Stimulated activated CD8-positive, alpha-beta memory T cell treated with anti-CD3 and anti-CD28 coated beads, Interleukin-15, amount 100 ng/mL, for 1 hour (primary cell): Measurements from ENCODE around the gene ARMH4.

Experiments
- DNase-seq: peaks from one replicate; pipeline ENCODE4 v3.0.0-alpha.2; 2020; ENCODE audit warnings: low read depth

The ARMH4 gene, protein sequence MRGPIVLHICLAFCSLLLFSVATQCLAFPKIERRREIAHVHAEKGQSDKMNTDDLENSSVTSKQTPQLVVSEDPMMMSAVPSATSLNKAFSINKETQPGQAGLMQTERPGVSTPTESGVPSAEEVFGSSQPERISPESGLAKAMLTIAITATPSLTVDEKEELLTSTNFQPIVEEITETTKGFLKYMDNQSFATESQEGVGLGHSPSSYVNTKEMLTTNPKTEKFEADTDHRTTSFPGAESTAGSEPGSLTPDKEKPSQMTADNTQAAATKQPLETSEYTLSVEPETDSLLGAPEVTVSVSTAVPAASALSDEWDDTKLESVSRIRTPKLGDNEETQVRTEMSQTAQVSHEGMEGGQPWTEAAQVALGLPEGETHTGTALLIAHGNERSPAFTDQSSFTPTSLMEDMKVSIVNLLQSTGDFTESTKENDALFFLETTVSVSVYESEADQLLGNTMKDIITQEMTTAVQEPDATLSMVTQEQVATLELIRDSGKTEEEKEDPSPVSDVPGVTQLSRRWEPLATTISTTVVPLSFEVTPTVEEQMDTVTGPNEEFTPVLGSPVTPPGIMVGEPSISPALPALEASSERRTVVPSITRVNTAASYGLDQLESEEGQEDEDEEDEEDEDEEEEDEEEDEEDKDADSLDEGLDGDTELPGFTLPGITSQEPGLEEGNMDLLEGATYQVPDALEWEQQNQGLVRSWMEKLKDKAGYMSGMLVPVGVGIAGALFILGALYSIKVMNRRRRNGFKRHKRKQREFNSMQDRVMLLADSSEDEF

DNA sequence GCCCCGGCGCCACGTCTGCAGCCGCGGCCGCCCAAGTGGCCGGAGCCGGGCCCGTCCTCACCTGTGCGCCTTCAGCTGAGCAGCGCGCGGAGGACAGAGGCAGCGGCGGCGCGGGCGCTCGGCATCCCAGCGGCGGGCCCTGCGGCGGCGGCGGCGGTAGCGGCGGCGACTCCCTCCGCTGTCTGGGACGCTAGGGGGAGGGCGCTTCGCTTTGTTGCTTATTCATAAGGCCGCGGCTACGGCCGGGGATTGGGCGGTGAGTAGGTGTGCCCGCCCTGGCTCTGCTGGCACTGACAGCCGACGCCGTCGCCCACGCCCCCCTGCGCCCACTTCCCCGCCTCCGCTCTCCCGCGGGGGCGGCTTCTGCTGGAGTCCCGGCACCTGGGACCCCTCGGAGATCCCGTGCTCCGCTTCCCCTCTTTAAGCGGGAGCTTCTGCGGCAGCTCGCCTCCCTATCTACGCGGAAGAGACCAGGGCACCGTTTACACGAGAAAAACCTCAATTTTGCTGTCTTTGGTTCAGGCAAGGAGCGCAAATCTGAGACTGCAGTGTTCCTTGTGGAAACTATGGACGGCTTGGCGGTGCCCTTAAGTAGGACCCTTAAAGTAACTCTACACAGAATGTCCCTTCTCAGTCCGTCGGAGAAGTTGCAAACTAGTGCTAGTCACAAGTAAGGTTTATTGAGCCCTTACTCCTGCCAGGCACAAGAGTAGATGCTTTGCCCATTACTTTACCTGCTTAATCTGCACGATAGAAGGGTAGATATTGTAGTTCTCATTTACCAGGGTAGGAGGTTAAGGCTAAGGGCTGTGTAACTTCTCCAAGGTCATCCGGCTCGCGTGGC lies at the start of gene ARMH4:
Gene ARMH4 (minus strand): TSS at position 200 of the 844 bp plus-strand sequence. CDS start 12,855 bp downstream, outside the sequence.
- peak; percentile 18 for DNase-seq

DNA sequence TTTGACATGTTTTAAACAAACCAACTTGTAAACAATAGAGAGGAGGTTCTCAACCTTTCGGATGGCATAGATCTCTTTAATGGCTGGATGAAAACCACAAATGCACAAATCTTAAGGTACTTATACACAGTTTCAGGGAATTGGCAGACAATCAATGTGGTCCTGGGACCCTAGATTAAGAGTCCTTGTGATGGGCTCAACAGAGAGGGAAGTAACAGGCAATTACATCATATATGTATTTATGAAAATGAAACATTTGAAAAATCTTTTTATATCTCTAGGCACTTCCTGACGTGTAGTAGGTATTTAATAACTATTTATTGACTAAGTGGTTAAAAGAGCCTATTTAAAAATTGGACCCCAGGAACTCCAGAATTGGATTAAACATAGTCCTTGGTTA lies 48.8 kb upstream of the ARMH4 start:
- DNase-seq: no peak

DNA sequence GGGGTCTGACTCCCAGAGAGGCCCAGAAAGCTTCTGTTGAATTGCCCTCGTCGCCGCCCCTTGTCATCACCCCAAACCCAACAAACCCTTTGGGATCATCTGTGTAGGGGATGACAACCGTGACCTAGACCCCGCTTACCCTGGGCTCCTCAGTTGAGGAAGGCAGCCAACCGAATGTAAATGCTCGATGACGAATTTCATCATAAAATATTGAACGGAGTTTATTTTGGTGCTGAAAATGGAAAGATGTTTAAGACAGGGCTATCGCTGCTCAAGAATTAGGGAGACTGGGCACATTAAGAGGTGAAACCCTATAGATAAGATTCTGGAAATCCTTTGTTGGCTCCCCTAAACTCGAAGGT lies 48.4 kb upstream of the ARMH4 start:
- no peak for DNase-seq

DNA sequence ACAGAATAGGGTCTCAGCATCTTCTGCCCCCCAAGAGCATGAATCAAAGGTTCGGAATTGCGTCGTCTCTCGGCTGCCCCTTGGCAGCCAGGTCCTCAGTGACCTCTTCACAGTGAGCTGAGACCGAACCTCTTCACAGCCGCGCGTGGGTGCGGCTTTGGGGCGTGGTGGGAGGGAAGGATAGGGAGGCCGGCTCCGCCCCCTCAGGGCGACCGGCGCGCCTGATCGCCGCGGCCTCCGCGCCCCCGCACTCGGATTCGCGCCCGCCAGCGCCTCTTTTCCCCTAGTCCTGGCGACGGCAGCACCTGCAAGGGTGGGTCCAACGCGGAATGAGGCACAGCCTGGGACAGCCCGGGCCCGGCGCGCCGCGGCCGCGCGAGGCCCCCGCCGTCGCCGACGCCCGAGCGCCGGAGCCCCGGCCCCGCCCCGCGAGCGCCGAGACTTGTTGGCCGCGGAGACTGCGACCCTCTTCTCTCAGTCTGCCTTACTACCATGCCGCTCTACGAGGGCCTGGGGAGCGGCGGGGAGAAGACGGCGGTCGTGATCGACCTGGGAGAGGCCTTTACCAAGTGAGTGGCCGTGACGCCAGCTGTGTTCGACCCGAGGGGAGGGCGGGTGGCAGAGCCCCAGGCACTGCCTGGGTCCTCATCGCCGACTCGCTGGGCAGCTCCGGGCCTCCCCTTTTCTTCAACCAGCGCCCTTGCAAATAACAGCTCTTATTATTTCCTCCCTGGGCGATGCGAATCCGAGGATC lies 47.9 kb upstream of the ARMH4 start, which contains the start of gene ACTR10:
Gene ACTR10 (plus strand): TSS at position 424 of the 754 bp plus-strand sequence. CDS start 69 bp downstream, at position 493.
- peak; percentile 77 for DNase-seq

DNA sequence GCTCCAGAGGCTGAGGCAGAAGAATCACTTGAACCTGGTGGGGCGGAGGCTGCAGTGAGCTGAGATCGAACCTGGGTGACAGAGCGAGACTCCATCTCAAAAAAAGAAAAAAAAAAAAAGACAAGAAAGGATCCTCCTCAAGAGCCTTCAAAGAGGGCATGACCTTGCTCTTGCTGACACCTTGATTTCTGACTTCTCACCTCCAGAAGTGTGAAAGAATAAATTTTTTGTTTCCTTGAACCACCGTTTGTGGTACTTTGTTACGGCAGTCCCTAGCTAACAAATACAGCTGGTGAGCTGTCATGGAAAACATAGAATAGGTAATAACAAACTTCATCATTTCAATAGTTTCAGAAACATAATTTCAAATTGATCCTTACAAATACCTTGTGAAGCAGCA lies 46.1 kb upstream of the ARMH4 start:
- no peak for DNase-seq

DNA sequence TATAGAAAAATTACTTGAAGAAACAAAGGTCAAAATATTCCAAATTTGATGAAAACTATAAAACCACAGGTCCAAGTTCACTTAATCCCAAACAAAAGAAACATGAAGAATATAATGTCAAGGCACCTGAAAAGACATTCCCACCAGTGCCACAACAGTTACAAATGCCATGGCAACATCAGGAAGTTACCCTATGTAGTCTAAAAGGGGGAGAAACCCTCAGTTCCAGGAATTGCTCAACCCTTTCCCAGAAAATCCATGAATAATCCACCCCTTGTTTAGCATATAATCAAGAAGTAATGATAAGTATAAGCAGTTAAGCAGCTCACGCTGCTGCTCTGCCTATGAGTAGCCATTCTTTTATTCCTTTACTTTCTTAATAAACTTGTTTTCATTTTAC lies 44.2 kb upstream of the ARMH4 start:
- no peak for DNase-seq

DNA sequence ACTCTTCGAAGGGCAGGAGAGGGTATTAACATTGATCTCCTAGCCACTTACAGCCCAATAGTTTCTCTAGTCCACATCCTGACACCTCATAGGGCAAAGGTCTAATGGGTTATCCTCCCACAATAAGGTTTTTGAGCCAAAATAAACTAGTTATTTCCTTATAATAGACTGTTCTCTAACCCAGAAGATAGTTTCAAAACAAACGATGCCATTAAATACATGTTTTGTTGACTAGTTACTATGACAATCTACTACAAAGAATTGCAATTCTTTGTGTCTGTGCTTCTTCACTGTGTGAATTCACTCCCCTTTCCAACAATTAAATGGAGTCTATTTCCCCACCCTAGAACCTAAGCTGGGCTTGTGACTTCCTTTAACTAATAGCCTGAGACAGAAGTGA lies 41.5 kb upstream of the ARMH4 start:
- no peak for DNase-seq

DNA sequence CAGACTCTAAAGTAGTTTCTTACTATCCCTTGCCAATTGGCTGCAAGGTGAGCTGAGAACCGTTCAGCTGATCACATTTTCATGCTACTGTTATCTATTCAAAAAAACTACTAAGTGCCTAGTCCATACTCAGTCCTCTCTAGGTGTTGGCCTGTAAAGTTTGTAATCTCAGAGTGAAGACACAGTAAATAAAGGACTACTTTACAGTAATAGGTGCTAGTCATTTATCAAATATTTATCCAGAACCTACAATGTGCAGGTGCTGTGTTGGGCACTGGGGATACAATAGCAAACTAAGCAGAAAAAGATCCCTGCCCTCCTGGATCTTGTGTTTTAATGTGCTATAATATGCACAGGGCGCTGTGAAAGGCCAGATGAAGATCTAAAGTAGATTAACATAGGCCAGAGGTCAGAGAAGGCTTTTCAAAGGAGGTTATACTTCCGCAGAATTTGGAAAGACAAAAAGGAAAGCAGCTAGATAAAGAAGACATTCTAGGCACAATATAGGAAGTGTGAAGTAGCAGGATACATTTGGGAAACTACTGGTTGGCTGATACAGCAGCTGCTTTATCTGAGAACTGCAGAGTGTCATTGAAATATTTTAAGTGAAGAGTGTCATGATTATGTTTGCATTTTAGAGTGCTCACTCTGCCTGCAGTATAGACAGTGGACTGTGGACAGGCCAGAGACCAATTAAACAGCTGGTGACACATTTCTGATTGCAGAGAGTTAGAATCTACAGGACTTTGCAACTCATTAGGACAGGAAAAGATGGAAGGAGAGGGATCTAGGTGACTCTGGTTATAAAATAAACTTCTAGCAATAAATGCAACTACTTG lies 40.0 kb upstream of the ARMH4 start:
- DNase-seq: no peak

DNA sequence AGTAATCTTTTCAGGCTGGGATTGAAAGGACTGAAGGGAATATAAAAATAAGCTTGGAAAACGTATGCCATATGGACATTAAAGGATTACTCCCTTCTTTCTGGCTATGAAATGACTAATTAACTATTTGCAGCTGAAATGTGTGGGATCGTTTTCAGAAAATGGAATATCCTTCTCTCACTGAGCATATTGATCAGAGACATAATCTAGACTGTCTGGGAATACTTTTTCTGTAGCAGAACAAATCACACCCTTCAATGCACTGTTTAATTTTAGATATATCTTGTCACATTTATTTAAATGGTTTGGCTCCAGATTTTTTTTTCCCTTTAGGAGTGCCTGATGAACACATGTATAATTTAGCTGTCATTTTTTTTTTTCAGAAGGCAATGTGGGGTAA lies 37.2 kb upstream of the ARMH4 start:
- no peak for DNase-seq

DNA sequence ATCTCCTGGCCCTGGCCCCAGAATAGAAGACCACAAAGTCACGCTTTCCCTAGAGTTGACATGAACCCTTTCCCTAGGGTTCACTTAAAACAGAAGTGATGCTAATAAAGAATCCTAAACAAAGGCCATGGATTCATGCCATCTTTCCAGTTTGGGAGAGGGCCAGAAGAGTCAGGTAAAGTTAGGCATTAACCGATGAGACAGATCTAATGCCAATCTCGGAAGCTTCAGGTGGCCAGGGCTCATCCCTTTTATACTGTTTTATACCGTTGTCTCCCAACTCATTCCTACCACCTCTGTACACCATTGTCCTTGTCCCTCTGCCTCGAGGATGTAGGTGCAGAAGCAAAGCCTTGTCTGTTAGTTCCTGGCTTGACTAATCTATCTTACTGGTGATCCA lies 25.1 kb upstream of the ARMH4 start:
- DNase-seq: no peak

DNA sequence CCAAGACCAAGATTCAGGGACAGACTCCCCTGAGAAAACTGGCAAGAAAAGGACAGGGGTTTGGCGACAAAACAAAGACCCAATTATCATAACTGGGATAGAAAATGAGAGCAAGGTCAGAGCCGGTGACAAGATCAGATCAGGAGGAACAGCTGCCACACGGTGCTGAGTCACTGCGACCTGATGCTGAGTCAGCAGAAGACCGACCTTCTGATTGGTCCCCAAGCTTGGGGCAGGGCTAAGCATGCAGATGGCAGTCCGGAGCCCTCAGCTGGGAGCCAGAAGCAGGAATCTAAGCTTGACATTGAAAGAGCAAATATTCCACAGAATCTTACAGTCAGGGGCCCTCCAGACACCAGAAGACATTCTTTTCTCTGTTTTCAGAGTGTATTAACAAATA lies 19.1 kb upstream of the ARMH4 start:
- no peak for DNase-seq

DNA sequence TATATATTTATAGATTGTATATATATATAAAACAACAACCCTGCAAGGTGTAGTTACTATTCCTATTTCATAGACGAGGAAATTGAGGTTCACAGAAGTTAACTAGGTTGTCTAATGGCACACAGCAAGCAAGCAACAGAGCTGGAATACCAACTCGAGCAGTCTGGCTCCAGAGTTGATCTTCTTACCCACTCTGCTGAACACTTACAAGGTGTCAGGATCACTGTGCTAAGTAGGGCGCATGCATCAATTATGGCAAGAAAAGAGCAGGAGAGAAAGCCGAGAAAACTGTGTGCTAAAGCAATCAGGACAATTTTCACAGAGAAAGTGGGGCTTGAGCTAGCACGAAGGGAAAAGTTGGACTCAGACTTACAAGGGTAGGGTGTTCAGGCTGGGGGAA lies 15.9 kb upstream of the ARMH4 start:
- DNase-seq: no peak

DNA sequence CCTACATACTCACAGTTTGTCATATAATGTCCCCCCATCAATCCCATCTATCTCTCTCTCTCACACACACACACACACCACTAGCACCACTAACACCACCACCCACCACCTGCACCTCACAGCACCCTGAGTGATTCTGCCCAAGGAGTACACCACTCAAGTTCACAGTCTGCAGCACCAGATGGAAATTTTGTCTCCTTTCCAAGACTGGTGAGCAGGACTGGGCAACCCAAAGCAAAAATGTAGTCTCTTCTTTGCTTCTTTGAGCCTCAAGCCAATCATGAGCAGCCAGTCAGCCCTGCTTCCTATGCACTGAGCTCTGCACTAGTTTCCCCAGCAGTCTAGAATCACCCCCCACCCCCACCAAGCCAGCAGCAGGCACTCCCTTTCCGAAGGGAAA lies 15.0 kb upstream of the ARMH4 start:
- no peak for DNase-seq

DNA sequence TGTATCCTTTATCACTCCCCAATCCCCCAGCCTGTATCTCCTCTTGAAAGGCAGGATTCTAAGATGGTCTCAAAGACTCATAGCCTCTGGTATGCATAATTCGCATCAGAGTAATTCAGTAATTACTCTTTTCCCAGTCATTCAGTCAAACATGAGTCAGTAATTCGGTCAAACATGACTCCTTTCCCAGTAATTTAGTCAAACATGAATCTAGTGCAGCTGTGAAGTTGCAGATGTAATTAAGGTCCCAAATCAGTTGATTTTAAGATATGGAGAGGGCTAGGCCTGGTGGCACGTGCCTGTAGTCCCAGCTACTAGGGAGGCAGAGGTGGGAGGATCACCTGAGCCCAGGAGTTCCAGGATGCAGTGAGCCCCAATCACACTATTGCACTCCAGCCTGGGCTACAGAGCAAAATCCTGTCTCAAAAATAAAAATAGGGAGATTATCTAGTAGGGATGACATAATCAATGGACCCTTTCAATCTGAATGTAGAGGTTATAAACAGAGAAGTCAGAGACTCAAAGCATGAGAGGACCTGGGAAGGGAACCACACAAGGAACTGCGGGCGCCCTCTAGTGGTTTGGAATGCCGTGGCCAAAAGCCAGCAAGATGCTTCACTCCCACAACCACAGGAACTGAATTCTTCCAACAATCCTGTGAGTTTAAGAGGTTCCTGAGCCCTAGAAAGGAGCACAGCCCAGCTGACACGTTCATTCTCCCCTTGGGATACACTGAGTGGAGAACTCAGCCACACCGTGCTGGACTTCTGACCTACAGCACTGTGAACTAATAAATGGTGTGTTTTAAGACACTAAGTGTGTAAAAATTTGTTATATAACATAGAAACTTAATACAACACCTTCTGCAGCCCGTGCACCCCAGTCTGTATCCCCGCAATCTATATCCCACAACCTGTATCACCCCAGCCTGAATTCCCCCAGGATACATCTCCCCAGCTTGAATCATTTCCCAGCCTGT lies 14.3 kb upstream of the ARMH4 start:
- peak; percentile 73 for DNase-seq

DNA sequence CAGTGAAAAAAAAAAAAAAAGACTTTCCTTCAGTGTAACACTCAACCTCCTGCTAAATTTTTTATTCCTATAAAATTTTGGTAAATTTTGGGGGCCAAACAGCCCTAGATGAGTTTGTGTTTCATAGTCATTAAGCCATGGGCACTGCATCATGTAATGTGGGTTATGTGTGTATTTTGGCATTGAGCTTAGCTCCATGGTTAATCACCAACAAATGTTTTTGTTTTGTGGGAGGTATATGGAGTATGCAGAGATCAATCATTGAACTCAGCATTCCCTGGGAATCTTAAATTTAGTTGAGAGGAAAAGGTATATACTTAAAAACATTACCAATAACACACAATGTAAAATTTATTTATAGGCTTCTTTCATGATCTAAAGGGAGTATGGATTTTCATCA lies 8.5 kb upstream of the ARMH4 start:
- no peak for DNase-seq

DNA sequence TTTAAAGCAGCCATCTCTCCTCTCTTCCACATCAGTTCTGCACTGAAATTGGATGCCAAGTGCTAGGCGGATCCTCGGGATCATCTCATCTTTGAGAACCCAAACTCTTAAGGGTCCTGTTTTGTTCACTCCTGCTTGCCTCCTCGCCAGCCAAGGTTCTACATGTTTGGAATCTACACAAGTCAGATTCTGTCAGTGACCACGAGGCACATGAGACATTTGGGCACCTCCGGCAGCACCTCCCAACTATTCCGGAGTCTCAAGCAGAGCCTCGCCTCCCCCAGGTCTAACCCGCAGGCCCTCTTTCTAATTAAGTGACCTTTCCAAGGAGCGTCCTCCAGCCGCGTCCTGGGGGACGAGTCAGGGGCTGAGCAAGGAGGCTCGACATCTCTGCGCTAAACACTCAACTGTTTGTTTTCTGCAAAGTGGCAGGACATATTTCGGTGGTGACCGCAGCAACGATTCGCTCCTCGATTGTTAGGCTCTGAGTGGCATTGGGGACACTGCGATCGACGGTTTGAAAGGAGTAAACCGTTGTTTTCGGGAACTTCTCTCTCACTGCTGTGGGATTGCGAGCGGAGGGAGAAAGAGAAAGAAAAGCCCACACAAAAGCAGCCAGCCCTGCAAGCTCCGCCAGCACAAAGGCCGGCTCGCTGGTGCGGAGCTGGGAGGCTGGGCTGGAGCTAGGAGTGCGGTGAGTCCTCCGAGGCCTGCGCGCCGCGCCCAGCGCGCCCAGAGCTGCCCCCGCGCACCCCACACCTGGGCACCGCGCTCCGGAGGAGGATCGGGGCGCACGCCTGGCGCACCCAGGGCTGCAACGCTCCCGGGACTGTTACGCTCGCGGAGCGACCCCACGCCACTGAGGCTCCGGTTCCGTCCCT lies 640 bp downstream of the ARMH4 start:
- DNase-seq: no peak

DNA sequence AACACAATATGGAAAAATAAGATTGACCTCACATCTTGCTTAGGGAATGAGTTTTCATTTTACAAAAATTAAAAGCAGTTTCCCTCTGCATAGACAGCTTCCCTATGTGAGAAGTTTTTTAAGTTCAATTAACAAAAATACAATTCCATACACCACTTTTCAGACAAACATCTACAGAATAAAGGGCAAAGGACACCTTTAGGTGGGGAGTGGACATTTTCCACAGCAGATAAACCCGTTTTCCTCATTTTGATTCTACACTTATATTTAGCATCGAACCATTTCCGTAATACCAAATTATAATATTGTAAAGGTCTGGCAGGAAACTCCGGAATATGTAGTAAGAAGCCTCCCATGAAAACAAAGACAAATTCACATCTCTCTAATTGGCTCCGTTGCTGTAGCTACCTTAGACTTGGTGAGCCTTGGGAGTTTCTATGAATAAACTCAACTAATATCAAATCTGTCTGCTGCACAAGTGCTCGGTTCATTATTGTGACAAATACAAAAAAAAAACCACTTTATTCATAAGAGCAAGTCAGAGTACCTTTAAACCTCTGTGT lies 1.7 kb downstream of the ARMH4 start:
- DNase-seq: no peak

DNA sequence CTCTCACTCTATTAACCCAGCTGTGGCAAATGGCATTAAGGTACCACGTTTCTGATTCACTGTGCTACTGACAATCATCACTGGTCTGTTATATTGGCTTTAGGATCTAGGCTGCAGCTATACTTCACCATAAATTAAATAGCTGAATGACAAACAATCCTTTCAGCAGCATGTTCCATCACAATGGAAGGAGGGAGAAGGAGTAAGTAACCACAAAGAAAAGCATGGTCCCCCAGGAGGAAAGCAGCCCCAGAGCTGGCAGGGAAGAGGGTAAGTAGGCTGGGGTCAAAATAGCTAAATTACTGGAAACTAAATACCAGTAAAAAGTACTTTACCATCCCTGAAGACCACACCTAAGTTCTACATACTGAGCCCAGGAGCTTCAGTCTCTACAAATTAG lies 2.8 kb downstream of the ARMH4 start:
- no peak for DNase-seq
